SK-N-SH treated with all-trans-retinoic acid at 6 μM for 48 hours (cell line): ENCODE data around the gene LYPD4.
"Not testable (repeated sequence)": the region's sequence is repeated elsewhere in the genome, so short reads cannot be mapped to it uniquely, and the experiment has no call there.

Experiments
- ATAC-seq: fragments of 200-7000 bp; cut with Tn5 transposase; 3 replicates; pipeline ENCODE4 v1.9.1; 2020; ENCODE audit warnings: mild to moderate bottlenecking, moderate library complexity
- ARNTL ChIP-seq: fragments of 450-650 bp; formaldehyde crosslinking; IDR thresholded peaks from 2 replicates; pipeline ENCODE4 v1.5.0; 2020; ENCODE audit warnings: low read depth, mild to moderate bottlenecking, moderate library complexity, borderline replicate concordance
- CSDC2 ChIP-seq: fragments of 250-450 bp; sonication (Bioruptor Pico); IDR thresholded peaks from 2 replicates; pipeline ENCODE4 v1.5.0; 2020; ENCODE audit warnings: mild to moderate bottlenecking, moderate library complexity
- ESRRG ChIP-seq: fragments of 250-450 bp; sonication (Bioruptor Pico); IDR thresholded peaks from 2 replicates; pipeline ENCODE4 v1.6.1; 2021; ENCODE audit warnings: mild to moderate bottlenecking
- GLIS3 ChIP-seq: fragments of 250-450 bp; sonication (Bioruptor Pico); IDR thresholded peaks from 2 replicates; pipeline ENCODE4 v1.5.0; 2020; ENCODE audit warnings: mild to moderate bottlenecking, moderate library complexity
- ISL1 ChIP-seq: fragments of 250-450 bp; sonication (Bioruptor Pico); IDR thresholded peaks from 2 replicates; pipeline ENCODE4 v2.1.2; 2022; ENCODE audit warnings: mild to moderate bottlenecking, moderate library complexity
- OSR1 ChIP-seq: fragments of 250-450 bp; sonication (Bioruptor Pico); IDR thresholded peaks from 2 replicates; pipeline ENCODE4 v1.8.0; 2022; ENCODE audit warnings: moderate library complexity, mild to moderate bottlenecking, inconsistent platforms
- PPARA ChIP-seq: fragments of 250-450 bp; sonication (Bioruptor Pico); IDR thresholded peaks from 2 replicates; pipeline ENCODE4 v1.5.0; 2020; ENCODE audit warnings: mild to moderate bottlenecking, borderline replicate concordance
- RARB ChIP-seq: fragments of 250-450 bp; sonication (Bioruptor Pico); IDR thresholded peaks from 2 replicates; pipeline ENCODE4 v1.8.0; 2021; ENCODE audit warnings: mild to moderate bottlenecking, moderate library complexity
- SNAI2 ChIP-seq: fragments of 250-450 bp; sonication (Bioruptor Pico); IDR thresholded peaks from 2 replicates; pipeline ENCODE4 v1.5.0; 2020; ENCODE audit warnings: mild to moderate bottlenecking, moderate library complexity
- ZFP3 ChIP-seq: fragments of 250-450 bp; sonication (Bioruptor Pico); IDR thresholded peaks from 2 replicates; pipeline ENCODE4 v1.5.0; 2020; ENCODE audit warnings: mild to moderate bottlenecking, moderate library complexity
- ZNF565 ChIP-seq: fragments of 450-650 bp; formaldehyde crosslinking; conservative IDR thresholded peaks from 2 replicates; pipeline ENCODE4 v1.5.0; 2020; ENCODE audit warnings: low read depth, mild to moderate bottlenecking, moderate library complexity
- ZNF70 ChIP-seq: fragments of 450-650 bp; formaldehyde crosslinking; IDR thresholded peaks from 2 replicates; pipeline ENCODE4 v1.5.0; 2020; ENCODE audit warnings: mild to moderate bottlenecking, moderate library complexity
- TF ChIP-seq, protein P1 (sequence below): fragments of 250-450 bp; sonication (Bioruptor Pico); IDR thresholded peaks from 2 replicates; pipeline ENCODE4 v1.5.1; 2020; ENCODE audit warnings: low read depth, mild to moderate bottlenecking, moderate library complexity
- TF ChIP-seq, protein P2 (sequence below): fragments of 250-450 bp; sonication (Bioruptor Pico); IDR thresholded peaks from 2 replicates; pipeline ENCODE4 v1.5.1; 2021; ENCODE audit warnings: mild to moderate bottlenecking, moderate library complexity
- TF ChIP-seq, protein P3 (sequence below): fragments of 250-450 bp; sonication (Bioruptor Pico); IDR thresholded peaks from 2 replicates; pipeline ENCODE4 v1.8.0; 2020; ENCODE audit warnings: mild to moderate bottlenecking, moderate library complexity, borderline replicate concordance
- TF ChIP-seq, protein P4 (sequence below): fragments of 250-450 bp; sonication (Bioruptor Pico); IDR thresholded peaks from 2 replicates; pipeline ENCODE4 v1.8.0; 2021; ENCODE audit warnings: low read depth, mild to moderate bottlenecking, moderate library complexity, borderline replicate concordance

The LYPD4 gene

DNA sequence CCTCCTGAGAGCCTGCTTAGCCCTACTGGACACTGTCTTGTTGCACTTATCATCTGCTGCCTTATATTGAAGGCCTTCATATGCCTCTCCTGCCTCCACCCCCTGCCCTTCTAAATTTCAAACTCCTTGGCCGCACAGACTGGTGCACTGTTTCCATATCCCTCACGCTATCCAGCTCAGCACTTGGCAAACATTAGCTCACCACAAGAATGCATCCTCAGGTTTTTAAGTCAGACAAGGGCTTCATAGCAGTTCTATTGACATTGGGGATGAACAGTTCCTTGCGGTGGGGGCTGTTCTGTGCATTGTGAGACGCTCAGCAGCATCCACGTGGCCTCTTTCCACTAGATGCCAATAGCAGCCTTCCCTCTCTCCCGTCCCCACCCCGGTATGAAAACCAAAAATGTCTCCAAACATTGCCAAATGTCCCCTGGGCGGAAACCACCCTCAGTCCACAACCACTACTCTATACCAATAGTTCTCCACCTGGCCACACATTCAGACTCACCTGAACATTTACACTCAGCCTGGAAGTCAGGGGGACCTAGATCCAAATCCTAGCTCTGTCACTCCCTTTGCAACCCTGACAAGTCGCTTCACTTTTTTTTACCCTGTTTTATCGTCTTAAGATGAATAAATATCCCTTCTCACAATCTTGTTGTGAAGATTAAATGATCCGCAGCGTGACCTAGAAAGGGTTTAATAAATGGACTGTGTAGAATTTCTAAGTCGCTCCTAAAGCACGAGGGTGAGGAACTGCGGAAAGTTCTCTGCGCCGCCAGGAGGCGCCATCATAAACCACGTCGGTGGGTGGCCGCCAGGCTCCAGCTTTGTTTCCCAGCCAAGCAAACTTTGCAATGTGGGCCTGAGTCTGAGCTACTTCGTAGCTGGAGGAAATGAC, 51.7 kb downstream of the LYPD4 start:
- ATAC-seq, result peak; percentile 83
- no peak for TF ChIP-seq ZNF565 (CRISPR knock-in tag)
- TF ChIP-seq RARB, result no peak
- TF ChIP-seq ESRRG (CRISPR knock-in tag), result no peak
- TF ChIP-seq GLIS3 (CRISPR knock-in tag), result no peak
- no peak for TF ChIP-seq ZNF70 (CRISPR knock-in tag)
- TF ChIP-seq ISL1 (CRISPR knock-in tag), result no peak
- TF ChIP-seq OSR1 (CRISPR knock-in tag), result no peak
- TF ChIP-seq CSDC2 (CRISPR knock-in tag), result no peak
- TF ChIP-seq, protein P1, sequence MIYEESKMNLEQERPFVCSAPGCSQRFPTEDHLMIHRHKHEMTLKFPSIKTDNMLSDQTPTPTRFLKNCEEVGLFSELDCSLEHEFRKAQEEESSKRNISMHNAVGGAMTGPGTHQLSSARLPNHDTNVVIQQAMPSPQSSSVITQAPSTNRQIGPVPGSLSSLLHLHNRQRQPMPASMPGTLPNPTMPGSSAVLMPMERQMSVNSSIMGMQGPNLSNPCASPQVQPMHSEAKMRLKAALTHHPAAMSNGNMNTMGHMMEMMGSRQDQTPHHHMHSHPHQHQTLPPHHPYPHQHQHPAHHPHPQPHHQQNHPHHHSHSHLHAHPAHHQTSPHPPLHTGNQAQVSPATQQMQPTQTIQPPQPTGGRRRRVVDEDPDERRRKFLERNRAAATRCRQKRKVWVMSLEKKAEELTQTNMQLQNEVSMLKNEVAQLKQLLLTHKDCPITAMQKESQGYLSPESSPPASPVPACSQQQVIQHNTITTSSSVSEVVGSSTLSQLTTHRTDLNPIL (CRISPR knock-in tag), result no peak
- no peak for TF ChIP-seq ARNTL
- TF ChIP-seq ZFP3 (CRISPR knock-in tag), result no peak
- no peak for TF ChIP-seq PPARA (CRISPR knock-in tag)
- TF ChIP-seq, protein P2, sequence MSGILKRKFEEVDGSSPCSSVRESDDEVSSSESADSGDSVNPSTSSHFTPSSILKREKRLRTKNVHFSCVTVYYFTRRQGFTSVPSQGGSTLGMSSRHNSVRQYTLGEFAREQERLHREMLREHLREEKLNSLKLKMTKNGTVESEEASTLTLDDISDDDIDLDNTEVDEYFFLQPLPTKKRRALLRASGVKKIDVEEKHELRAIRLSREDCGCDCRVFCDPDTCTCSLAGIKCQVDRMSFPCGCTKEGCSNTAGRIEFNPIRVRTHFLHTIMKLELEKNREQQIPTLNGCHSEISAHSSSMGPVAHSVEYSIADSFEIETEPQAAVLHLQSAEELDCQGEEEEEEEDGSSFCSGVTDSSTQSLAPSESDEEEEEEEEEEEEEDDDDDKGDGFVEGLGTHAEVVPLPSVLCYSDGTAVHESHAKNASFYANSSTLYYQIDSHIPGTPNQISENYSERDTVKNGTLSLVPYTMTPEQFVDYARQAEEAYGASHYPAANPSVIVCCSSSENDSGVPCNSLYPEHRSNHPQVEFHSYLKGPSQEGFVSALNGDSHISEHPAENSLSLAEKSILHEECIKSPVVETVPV (CRISPR knock-in tag), result no peak
- TF ChIP-seq, protein P3, sequence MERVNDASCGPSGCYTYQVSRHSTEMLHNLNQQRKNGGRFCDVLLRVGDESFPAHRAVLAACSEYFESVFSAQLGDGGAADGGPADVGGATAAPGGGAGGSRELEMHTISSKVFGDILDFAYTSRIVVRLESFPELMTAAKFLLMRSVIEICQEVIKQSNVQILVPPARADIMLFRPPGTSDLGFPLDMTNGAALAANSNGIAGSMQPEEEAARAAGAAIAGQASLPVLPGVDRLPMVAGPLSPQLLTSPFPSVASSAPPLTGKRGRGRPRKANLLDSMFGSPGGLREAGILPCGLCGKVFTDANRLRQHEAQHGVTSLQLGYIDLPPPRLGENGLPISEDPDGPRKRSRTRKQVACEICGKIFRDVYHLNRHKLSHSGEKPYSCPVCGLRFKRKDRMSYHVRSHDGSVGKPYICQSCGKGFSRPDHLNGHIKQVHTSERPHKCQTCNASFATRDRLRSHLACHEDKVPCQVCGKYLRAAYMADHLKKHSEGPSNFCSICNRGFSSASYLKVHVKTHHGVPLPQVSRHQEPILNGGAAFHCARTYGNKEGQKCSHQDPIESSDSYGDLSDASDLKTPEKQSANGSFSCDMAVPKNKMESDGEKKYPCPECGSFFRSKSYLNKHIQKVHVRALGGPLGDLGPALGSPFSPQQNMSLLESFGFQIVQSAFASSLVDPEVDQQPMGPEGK, result no peak
- TF ChIP-seq SNAI2 (CRISPR knock-in tag), result no peak
- TF ChIP-seq, protein P4, sequence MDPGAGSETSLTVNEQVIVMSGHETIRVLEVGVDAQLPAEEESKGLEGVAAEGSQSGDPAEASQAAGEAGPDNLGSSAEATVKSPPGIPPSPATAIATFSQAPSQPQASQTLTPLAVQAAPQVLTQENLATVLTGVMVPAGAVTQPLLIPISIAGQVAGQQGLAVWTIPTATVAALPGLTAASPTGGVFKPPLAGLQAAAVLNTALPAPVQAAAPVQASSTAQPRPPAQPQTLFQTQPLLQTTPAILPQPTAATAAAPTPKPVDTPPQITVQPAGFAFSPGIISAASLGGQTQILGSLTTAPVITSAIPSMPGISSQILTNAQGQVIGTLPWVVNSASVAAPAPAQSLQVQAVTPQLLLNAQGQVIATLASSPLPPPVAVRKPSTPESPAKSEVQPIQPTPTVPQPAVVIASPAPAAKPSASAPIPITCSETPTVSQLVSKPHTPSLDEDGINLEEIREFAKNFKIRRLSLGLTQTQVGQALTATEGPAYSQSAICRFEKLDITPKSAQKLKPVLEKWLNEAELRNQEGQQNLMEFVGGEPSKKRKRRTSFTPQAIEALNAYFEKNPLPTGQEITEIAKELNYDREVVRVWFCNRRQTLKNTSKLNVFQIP (CRISPR knock-in tag), result no peak

DNA sequence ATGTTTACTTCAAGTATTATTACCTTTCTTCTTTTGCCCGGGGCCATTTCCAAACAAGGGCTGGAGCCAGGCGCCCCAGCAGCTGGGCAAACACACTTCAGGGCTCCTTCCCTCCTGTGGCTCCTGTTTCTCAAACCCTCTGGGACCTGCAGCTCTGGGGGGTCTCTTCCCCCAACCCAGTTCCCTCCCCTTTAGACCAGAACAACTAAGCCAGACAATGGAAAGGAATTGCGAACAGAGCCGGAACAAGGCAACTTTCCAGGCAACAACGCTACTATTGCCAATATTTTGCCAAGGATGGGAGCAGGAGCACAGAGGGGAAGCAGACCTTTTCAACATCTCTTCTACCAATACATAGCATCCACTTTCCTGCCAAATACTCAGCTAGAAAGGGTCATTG, 55.4 kb downstream of the LYPD4 start:
- ATAC-seq, result not testable (repeated sequence)

DNA sequence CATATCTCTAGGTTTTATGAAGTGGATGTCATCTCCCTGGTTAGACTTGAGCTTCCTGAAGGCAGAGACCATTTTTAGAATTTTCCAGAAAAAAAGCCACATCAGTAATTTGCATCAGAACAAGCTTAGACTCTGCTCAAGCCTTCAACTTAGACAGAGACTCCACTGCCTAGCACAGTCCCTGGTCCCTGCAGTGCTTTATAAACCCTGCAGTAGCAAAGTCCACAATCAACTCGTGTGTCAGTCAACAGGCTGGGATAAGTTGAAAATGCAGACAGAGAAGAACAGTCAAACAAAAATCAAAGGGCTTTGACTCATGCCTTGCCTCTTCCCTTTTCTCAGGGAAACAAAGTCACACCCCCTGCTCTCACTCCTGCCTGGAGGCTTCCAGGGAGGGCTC, 56.0 kb downstream of the LYPD4 start:
- not testable (repeated sequence) for ATAC-seq
